ENCODE data around the gene FASTKD1. TPM values are rescaled to one million over a fixed set of nuclear protein-coding genes. Genes with fewer than 3 reads are reported as not detected.
"Not testable (repeated sequence)": the region's sequence is repeated elsewhere in the genome, so short reads cannot be mapped to it uniquely, and the experiment has no call there.

Gene FASTKD1
- total RNA-seq, 4 donors from 2014 or later: 33.8 to 78.8 (median 58.1) TPM

GRCh38 chr2:169572821-169573159, 875 bp downstream of the FASTKD1 start:
- H3K4me1 ChIP-seq: peaks cover 0 to 4% (median 0%) of the 10 kb centered on the region in 4 donors
- H3K9me3 ChIP-seq: no peaks in the 10 kb centered on the region
- no peaks in the 10 kb centered on the region for H3K27me3 ChIP-seq
- TF ChIP-seq CTCF (IDR thresholded peaks at IDR 0.05): no peak
- no peak for TF ChIP-seq POLR2A (IDR thresholded peaks at IDR 0.05)
- peaks cover 0 to 5% (median 0%) of the 10 kb centered on the region in 3 donors for H3K36me3 ChIP-seq
- peak overlapping the region in 3 of 4 donors; percentile 71 to 82 (median 78) for H3K27ac ChIP-seq
- H3K4me3 ChIP-seq: peak overlapping the region in 3 of 4 donors; percentile 71 to 78 (median 77)
- DNase-seq: no peak

- Histone ChIP-seq H3K4me3 (peak overlapping the region in 2 of 4 donors; percentile 2 to 78), H3K27ac (no peak overlapping the region), H3K36me3 (peaks cover 0 to 6% (median 0%) of the 10 kb centered on the region in 3 donors), H3K4me1 (peaks cover 0 to 4% (median 0%) of the 10 kb centered on the region in 4 donors), H3K27me3 (no peaks in the 10 kb centered on the region), H3K9me3 (no peaks in the 10 kb centered on the region)
- DNase-seq: no peak
- no peak for TF ChIP-seq CTCF (IDR thresholded peaks at IDR 0.05)
- no peak for TF ChIP-seq POLR2A (IDR thresholded peaks at IDR 0.05)
Observed at GRCh38 chr2:169572189-169572588, 1.5 kb downstream of the FASTKD1 start.

GRCh38 chr2:169571571-169571970, 2.1 kb downstream of the FASTKD1 start:
- Histone ChIP-seq H3K36me3 (peaks cover 0 to 6% (median 0%) of the 10 kb centered on the region in 3 donors), H3K27me3 (no peaks in the 10 kb centered on the region), H3K27ac (no peak overlapping the region), H3K9me3 (no peaks in the 10 kb centered on the region), H3K4me1 (peaks cover 0 to 4% (median 0%) of the 10 kb centered on the region in 4 donors), H3K4me3 (peak overlapping the region in 1 of 4 donors; percentile 2)
- TF ChIP-seq CTCF (IDR thresholded peaks at IDR 0.05) (no peak), POLR2A (IDR thresholded peaks at IDR 0.05) (no peak)
- no peak for DNase-seq

- H3K4me1 ChIP-seq, H3K27ac ChIP-seq, H3K9me3 ChIP-seq, H3K36me3 ChIP-seq, DNase-seq, H3K27me3 ChIP-seq, H3K4me3 ChIP-seq: not testable (repeated sequence)
Observed at GRCh38 chr2:169570752-169571151, 2.9 kb downstream of the FASTKD1 start.

- Histone ChIP-seq H3K36me3 (peaks cover 0 to 6% (median 0%) of the 10 kb centered on the region in 3 donors), H3K27me3 (no peaks in the 10 kb centered on the region), H3K9me3 (no peaks in the 10 kb centered on the region), H3K27ac (no peak overlapping the region), H3K4me3 (no peak overlapping the region), H3K4me1 (peaks cover 0 to 4% (median 0%) of the 10 kb centered on the region in 4 donors)
- DNase-seq: no peak
- TF ChIP-seq POLR2A (IDR thresholded peaks at IDR 0.05): no peak
- TF ChIP-seq CTCF (IDR thresholded peaks at IDR 0.05): no peak
Observed at GRCh38 chr2:169569948-169570347, 3.7 kb downstream of the FASTKD1 start.

GRCh38 chr2:169565686-169566085, 8.0 kb downstream of the FASTKD1 start:
- DNase-seq: no peak
- H3K27ac ChIP-seq: no peak overlapping the region
- peaks cover 0 to 6% (median 0%) of the 10 kb centered on the region in 3 donors for H3K36me3 ChIP-seq
- no peaks in the 10 kb centered on the region for H3K4me1 ChIP-seq
- H3K9me3 ChIP-seq: no peaks in the 10 kb centered on the region
- TF ChIP-seq CTCF (IDR thresholded peaks at IDR 0.05): no peak
- TF ChIP-seq POLR2A (IDR thresholded peaks at IDR 0.05): no peak
- no peaks in the 10 kb centered on the region for H3K27me3 ChIP-seq
- H3K4me3 ChIP-seq: no peak overlapping the region

All from Peyer's patch (tissue), 4 donors.